HG02973 (cell line): ENCODE measurements around the gene PLAC9.
"Not testable (repeated sequence)": the region's sequence is repeated elsewhere in the genome, so short reads cannot be mapped to it uniquely, and the experiment has no call there.

ENCODE experiments used
- ATAC-seq: cut with Tn5 transposase; IDR thresholded peaks from one replicate; pipeline ENCODE4 v1.9.1; 2021; ENCODE audit warnings: moderate library complexity; ENCODE audit not compliant: unreplicated experiment

PLAC9 gene

DNA sequence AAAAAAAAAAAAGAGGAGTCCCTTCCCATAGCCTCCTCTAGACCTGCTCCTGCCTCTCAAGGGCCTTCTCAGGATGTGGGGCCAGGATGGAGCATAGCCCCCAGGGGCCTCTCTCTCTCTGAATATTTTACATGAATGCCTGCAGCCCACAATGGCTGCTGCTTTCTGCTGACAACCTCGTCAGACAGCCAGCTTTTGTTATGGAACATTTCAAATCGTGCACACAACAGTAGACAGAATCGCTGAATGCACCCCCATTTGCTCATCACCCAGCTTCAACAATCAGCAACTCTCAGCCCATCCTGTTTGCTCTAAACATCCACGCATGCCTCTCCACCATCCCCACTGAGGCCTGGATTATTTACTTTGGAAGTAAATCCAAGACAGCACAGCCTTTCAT is 5.4 kb downstream of the PLAC9 start:
- ATAC-seq: no peak

DNA sequence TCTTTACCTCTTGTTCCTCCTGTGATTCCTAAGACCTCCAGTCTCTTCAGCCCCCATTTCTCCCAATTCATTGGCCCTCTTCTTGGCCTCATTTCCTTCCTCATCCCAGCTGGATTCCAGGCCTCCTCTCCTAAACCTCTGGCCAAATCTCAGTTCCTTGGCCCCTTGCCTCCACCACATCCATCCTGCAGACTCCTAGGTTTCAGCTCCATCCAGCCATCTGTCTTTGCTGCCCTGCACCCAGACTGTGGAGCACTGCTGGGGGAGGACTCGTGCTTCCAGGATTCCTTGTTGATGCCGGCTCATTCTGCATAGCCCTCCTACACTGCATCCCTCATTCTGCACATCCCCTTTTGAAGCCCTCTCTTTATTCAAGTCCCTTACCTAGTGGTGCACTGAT is 6.7 kb downstream of the PLAC9 start:
- ATAC-seq: no peak

DNA sequence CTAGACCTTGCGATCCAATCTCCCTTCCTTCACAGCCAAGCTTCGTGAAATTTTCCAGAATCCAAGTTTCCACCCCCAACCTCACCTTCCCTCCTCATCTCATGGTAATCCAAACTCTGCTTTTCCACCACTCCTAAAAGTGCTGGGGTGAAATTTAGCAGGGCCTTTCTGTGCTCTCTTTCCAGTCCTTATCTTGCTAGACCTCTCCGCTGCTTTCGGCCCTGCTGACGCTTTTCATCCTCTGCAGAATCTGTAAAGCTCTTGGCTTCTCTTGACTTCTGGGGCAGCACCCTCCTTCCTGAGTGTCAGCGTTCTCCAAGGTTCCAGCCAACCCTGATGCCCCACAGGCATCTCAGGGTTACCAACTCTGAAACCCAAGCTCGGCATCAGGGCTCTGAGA is 7.7 kb downstream of the PLAC9 start:
- ATAC-seq: no peak

DNA sequence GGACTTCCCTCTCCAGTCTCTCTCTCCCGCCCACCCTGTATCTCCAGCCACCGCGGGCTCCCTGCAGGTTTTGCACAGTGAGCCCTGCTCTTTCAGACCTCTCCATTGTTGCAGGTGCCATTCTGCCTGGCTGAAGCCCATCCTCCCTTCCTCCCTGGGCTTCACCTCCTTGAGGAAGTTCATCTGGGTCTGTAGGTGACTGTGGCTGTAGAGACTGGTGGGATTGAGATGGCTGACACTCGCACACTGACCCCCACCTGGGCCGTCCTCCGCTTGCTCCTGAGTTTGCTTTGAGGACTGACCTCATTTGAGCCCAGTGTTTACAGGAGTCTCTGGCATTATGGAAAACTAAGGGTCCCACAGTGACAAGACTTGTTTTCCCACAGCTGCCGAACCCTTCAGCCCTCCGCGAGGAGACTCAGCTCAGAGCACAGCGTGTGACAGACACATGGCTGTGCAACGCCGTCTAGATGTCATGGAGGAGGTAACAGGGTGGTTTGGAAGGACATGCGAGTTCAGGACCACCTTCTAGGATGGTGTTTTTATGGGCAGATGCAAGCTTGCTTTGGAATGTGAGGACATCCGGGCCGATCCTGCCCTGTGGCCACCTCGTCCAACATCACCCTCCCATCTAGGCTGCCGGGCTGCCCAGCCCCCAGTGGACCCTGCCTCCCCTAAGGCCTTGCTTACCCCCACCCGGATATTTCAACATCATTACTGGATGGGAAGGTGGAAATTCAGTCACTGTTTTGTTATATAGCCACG is 9.3 kb downstream of the PLAC9 start:
- ATAC-seq: no peak

DNA sequence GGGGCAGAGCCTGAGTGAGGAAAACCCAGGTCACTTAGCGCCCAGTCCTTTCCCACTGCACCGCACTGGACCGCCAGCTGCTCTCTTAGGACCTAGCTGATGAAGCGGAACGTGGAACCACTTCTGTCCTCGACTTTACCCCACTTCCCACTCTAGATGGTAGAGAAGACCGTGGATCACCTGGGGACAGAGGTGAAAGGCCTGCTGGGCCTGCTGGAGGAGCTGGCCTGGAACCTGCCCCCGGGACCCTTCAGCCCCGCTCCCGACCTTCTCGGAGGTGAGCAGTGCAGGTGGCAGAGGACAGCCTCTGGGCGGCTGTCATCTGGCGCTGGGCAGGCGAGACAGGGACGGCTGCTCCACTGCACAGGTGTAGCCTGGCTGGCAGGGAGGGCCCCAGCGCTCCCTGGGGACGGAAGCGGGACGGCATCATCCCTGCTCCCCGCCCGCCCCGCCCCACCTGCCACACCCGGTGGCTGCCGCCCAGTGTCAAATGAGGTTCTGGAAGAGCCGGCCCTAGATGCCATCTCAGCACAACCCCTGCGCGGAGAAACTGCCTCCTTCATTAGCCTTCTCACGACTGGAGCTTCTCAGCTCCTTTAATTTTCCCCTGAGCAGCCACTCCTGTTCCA is 11.7 kb downstream of the PLAC9 start:
- ATAC-seq: peak; percentile 48

DNA sequence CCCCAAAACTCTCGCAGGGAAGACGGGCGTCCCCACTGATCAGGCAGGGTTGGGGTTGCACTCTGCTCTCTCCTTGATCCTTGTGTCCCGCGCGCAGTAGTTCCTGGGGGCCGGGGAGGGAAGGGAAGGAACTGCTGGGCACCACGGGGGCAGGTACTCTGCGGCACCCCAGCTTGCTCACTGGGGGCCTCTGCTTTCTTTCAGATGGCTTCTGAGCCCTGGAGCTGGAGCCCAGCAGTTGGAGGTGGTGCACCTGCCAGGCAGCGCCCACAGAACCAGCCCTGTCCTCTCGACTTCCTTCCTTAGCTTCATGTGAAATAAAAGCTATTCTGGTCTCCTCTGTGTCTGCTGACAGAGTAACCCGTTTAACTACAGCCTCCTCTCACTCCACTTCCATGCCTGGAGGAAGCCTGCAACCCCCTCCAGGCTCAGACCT is 12.2 kb downstream of the PLAC9 start:
- ATAC-seq: peak; percentile 37

DNA sequence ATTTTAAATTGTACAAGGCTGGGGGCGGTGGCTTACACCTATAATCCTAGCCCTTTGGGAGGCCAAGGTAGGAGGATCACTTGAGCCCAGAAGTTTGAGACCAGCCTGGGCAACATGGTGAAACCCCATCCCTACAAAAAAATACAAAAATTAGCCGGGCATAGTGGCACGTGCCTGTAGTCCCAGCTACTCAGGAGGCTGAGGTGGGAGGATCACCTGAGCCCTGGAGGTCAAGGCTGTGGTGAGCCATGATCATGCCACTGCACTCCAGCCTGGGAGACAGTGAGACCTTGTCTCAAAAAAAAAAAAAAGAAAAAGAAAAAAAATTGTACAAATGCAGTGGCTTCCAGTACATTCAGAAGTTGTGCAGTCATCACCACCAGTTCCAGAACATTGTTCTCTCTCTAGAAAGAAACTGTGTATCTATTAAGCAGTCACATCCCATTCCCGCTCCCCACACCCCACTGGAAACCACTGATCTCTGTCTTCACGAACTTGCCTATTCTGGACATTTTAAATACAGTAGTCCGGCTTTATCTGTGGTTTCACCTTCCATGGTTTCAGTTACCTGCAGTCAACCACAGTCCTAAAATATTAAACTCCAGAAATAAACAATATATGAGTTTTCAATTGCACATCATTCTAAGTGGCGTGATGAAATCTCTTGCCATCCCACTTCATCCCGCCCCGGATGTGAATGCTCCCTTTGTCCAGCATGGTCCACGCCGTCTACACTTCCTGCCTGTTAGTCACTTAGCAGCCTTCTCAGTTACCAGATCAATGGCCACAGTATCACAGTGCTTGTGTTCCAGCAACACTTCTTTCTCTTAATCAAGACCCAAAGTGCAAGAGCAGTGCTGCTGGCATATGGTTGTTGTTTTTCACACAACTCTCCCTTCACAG is 13.1 kb downstream of the PLAC9 start:
- not testable (repeated sequence) for ATAC-seq

DNA sequence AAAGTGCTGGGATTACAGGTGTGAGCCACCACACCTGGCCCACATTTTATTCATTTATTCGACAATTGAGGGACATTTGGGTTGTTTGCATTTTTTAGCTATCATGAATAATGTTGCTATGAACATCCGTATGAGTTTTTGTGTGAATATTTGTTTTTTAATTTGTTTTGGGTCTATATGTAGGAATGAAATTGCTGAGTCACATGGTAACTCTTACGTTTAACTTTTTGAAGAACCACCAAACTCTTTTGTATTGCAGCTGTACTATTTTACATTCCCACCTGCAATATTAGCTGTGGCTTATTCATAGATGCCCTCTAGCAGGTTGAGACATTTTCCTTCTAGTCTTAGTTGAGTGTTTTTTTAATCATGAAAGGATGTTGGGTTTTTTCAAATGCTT is 14.4 kb downstream of the PLAC9 start:
- no peak for ATAC-seq

DNA sequence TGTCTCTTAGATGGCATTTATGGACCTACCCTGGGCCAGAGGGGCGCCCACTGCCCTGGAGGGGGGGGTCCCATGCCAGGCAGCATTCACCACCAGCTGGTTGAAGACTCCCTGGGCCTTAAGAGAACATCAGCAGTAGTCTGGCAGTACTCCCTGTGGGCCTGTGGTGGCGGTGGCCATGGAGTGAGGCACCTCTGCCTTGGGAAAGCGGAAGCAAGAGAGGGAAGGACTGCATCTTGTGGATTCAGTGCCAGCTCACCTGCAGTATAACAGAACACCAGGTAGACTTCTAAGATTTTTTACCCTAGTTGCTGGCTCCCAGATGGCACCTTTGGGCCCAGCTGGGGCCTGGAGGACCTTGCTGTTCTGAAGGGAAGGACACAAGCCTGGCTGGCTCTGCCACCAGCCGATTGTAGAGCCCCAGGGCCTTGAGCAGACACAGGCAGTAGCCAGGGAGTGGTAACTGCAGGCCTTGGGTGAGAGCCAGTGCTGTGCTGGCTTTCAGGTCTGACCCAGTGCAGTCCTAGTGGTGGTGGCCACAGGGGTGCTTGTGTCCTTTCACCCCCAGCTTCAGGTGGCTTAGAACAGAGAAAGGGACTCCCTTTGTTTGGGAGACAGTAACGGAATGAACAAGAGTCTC is 15.8 kb downstream of the PLAC9 start:
- ATAC-seq: no peak

DNA sequence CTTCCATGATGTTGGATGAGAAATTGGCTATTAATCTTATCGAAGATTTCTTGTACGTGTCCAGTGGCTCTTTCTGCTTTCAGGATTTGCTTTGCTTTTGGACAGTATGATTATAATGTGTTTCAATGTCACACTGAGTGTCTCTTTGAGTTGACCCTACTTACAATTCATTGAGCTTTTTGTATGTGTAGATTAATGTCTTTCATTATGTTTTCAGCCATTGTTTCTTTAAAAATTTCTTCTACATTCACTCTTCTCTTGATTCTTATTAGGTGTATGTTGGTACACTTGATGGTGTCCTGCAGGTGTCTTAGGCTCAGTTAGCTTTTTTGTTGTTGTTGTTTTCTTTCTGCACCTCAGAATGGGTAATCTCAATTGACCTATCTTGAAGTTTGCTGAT is 16.6 kb downstream of the PLAC9 start:
- no peak for ATAC-seq

DNA sequence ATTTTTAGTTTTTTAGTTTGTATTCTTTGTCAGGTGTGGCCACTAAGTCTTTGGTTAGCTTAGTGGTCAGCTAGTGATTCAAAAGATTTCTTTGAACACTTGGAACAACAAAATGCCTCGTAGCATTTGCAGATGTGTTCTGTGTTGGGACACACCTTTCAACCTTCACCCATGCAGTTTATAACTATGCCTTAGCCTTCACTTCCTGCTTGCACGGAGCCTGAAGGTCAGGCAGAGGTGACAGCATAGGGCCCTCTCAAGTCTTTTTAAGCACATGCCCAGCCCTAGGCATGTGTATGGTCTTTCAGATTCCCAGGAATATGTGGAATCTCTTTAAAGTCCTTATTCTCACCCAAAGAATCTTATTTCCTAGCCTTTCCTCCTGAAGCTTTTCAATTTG is 17.6 kb downstream of the PLAC9 start:
- ATAC-seq: no peak

DNA sequence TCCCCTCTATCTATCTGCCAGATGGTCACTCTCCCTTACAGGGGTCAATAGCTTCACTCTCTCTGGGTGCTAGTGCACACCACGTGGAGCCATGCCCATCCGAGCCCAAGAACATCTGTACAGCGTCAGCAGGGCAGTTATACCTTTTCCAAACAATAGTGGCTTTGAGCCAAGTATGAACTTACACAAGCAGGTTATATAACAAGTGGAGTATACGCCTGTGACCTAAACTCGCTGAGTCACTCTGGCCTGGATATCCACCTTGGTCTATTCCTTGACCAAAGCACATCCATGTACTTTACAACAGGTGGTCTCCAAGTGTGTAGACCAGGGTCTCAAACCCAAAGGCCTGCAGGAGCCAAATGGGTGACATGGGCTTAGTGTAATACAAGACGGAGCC is 20.3 kb downstream of the PLAC9 start:
- ATAC-seq: no peak

DNA sequence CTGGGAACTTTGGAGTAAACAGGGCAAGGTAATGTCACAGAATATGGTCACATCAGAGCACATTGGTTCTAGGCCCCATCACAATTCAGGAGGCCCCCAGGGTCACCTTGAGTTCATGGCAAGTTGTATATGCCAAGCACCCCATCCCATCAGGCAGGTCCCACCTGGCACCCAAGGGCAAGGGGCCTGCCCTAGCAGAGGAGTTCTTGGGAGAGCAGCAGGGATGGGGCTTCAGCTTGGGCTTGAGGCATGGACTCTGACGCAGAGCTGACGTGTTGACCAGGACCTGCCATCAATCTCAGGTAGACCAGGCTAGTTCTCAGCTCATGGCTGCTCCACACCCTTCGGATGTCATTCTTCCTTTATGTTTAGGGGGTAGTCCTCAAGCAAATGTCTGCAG is 20.9 kb downstream of the PLAC9 start:
- ATAC-seq: no peak

DNA sequence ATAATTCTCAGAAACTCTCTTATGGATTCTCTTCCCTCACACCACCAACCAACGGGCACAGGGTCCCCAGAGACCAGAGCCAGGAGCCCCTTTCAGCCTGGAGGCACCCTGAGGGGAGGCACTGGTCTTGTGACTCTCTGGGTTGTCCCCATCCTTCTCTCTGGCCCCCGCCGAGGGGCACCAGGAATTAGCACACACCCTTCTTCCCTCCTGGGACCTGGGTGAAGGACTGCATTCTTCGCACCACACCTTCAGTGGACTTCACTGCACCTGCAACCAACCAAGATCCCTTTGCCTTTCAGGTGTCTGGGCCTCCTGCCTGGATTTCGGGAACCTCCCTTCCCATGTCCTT is 22.1 kb downstream of the PLAC9 start:
- no peak for ATAC-seq

DNA sequence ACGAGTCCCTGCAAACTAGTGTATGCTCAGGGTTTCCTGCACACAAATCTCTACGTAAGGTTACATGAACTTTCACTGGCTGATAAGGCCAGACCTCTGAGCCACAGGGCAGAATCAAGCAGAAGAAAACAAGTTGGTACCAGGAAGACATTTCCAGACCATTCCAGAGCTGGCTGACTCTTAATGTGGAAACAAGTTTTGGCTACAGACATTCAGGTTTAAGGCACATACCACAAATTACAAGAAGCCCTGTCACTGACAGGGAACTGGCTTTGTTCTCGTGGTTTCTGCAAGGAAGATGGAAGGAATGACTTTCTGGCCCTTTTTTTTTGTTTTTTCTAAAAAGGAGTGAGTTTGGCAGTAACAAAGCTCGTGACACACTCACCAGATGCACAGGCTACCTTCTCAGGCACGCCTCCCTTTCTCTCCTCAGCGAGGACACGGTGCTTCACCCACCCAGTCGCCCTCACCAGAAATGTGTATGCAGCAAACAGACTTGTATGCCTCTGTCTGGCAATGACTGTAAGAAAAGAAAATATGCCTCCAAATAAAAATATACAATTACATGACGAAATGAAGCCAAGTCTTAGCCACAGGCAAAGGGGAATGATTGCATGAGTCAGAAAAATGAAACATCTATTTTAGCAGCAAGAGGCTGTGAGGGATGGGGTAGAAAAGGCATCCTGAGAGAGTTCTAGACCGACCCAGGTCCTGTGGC is 22.6 kb downstream of the PLAC9 start:
- ATAC-seq: no peak

DNA sequence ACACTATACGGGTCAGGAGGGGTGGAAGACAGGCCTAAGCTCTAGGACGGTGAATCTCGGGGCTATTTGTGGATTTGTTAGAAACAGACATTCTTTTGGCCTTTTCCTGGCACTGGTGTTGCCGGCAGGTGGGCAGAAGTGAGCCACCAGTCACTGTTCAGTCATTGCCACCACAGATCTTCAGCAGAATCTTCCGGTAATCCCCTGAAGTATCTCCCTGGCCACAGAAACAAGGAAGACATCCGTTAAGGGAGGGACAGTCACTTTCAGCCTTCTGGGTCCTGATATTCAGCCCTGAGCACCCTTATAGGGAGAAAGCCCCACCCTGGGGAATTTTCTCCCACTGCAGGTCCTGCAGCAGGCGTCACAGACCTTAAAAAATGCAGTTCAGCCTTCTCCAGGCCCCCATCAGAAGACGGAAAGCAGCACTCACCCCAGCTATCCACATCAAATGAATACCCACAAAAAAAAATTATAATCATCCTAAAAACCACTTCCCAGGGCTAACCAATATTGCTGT is 23.2 kb downstream of the PLAC9 start:
- ATAC-seq: no peak

DNA sequence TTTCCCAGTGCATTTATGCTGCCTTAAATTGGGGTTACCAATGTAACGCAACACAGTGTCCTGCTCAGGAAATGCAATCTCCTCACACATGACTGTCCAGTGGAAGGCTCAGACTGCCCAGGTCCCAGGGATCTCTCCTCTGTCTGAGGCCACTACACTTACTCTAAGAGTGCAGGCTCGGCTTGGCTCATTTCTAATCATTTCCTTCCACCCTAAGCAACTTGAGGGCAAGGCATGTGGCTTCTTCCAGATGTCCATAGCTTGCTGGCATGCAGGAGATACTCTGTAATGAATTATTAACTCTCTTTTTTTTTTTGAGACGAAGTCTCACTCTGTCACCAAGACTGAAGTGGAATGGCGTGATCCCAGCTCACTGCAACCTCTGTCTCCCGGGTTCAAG is 23.7 kb downstream of the PLAC9 start:
- ATAC-seq: no peak

DNA sequence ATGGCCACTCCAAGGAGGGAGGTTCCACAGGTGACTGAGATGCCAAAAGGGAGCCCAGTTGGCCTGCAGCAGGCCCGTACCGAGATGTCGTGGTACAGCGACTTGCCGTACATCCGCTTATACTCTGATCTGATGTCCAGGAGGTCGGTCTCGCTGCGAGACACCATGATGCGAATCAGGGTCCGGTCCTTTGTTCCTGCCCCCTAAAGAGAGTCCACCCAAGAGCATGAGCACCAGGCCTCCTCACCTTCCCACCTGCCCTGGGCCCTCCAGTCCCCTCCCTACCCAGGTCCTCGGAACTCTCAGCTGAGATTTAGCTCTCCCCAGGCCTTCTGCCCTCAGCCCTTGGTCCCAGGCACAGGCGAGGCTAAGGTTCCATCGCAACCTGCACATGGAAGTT is 25.0 kb downstream of the PLAC9 start:
- no peak for ATAC-seq

DNA sequence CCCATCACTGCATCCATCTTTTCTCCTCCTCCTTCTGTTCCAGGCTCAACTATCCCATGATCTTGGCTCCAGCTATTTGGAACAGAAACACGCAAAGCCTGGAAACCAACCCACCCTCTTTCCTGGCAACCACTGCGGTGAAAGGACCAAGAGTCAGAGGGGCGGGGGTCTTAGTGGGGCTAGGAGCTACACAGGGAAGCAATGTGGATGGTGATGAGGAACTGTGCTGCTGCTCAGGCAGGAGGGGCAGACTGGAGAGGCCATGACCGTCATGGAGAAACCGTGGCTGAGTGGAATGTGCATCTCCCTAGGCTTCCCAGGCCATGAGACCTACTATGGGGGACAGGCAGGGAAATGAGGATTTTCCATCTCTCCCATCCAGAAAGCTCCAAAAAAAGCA is 25.6 kb downstream of the PLAC9 start:
- no peak for ATAC-seq

DNA sequence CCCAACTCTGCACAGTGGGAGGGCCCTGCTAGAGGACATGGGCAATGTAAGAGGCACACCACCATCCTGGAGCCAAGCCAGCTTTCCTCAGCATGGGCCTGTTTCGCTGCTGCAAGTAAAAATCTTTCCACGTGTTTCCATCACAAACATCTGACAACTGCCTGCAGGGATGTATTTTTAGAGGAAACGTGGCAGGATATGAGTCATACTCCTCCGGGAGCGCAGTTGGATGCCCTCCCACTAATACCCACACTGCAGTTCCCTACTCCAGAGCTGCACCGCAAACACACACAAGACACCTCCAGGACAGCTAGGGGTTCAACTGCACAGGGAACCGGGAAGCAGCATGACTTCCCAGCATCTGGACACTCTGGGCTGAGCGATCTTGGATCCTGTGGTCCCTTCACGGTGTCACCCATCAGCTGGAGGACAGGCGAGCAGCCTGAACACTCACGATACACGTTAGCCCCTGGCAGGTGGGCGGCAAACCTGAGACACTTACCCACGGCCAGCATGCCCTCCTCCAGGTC is 26.1 kb downstream of the PLAC9 start:
- no peak for ATAC-seq
